Activated CD4-positive, alpha-beta memory T cell treated with anti-CD3 and anti-CD28 coated beads for 36 hours (primary cell): ENCODE results near the gene CLIP3. TPM values are rescaled to one million over a fixed set of nuclear protein-coding genes. Genes with fewer than 3 reads are reported as not detected.
"Not testable (repeated sequence)": the region's sequence is repeated elsewhere in the genome, so short reads cannot be mapped to it uniquely, and the experiment has no call there.

ENCODE experiments used
- CTCF ChIA-PET: fragments of 350-600 bp; sonication (Branson Sonifier 250); formaldehyde crosslinking; loops from one replicate; lab custom pipeline; 2021; ENCODE audit warnings: antibody characterized with exemption, inconsistent platforms; lab: Charles Lee
- POLR2A ChIA-PET: fragments of 350-600 bp; sonication (Branson Sonifier 250); formaldehyde crosslinking; loops from one replicate; lab custom pipeline; 2021; ENCODE audit warnings: antibody characterized with exemption; lab: Charles Lee
- DNase-seq: peaks from one replicate; pipeline ENCODE4 v3.0.0-alpha.2; 2020
- H3K27ac Mint-ChIP-seq: one replicate; pipeline ENCODE4 v1.8.0; 2021; ENCODE audit warnings: mixed read lengths
- H3K27me3 Mint-ChIP-seq: one replicate; pipeline ENCODE4 v1.8.0; 2021; ENCODE audit warnings: mixed read lengths
- H3K36me3 Mint-ChIP-seq: one replicate; pipeline ENCODE4 v1.8.0; 2021; ENCODE audit warnings: mixed read lengths
- H3K4me1 Mint-ChIP-seq: one replicate; pipeline ENCODE4 v1.8.0; 2021; ENCODE audit warnings: low read depth, mixed read lengths
- H3K4me3 Mint-ChIP-seq: one replicate; pipeline ENCODE4 v1.8.0; 2021; ENCODE audit warnings: mild to moderate bottlenecking, mixed read lengths
- H3K9me3 Mint-ChIP-seq: one replicate; pipeline ENCODE4 v1.8.0; 2021; ENCODE audit warnings: mixed read lengths
- intact Hi-C: fragments of 100-400 bp; cut with micrococcal nuclease; formaldehyde crosslinking; loops from one replicate; pipeline ENCODE4 v1.15.1; 2023
- total RNA-seq, 2 experiments: library from RNA; stranded (reverse); gene quantifications; one replicate each; pipeline ENCODE4 v1.2.3, GENCODE V29; 2021

The CLIP3 gene
- total RNA-seq, 2 experiments from 2014 or later = 0.12 to 0.44 TPM

- POLR2A ChIA-PET = no interaction called here
- no peaks in the 10 kb centered on the region for H3K36me3 Mint-ChIP-seq
- no peak overlapping the region for H3K27ac Mint-ChIP-seq
- no peak overlapping the region for H3K4me3 Mint-ChIP-seq
- CTCF ChIA-PET = no interaction called here
- intact Hi-C loops = no loop called here
- peaks cover 41% of the 10 kb centered on the region for H3K27me3 Mint-ChIP-seq
- no peak for DNase-seq
- peaks cover 3% of the 10 kb centered on the region for H3K4me1 Mint-ChIP-seq
- peaks cover 5% of the 10 kb centered on the region for H3K9me3 Mint-ChIP-seq
These were observed 46.6 kb downstream of the CLIP3 start for GRCh38 chr19:35986111-35986510.

DNA sequence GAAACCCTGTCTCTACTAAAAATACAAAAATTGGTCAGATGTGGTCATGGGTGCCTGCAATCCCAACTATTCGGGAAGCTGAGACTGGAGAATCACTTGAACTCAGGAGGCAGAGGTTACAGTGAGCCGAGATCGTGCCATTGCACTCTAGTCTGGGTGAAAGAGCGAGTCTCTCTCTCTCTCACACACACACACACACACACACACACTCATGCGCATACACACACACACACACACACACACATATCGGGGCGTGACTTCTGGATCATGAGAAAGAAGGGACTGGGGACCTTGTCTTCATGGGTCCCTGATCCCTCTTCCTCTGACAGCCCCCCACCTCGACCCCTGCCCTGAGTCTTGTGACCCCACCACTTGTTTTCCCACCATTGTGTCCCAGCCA is 49.5 kb downstream of the CLIP3 start:
- ChIA-PET CTCF (no interaction called here), POLR2A (no interaction called here)
- Mint-ChIP-seq H3K36me3 (no peaks in the 10 kb centered on the region), H3K4me1 (peaks cover 3% of the 10 kb centered on the region), H3K9me3 (no peaks in the 10 kb centered on the region), H3K27me3 (peaks cover 47% of the 10 kb centered on the region), H3K4me3 (no peak overlapping the region), H3K27ac (no peak overlapping the region)
- no peak for DNase-seq
- intact Hi-C loops = no loop called here

DNA sequence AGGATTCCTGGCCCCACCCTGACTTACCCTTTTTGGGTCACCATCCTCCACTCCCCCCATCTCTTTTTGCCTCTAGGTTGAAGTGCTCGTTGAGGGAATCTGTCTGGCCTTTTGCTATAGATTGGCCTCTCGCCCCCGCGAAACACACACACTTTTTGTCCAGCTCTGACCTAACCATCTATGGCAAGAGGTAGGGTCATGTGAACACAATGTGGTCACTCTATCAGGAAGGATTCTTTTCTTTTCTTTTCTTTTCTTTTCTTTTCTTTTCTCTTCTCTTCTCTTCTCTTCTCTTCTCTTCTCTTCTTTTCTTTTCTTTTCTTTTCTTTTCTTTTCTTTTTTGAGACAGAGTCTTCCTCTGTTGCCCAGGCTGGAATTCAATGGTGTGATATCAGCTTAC is 51.7 kb downstream of the CLIP3 start:
- H3K36me3 Mint-ChIP-seq, H3K4me1 Mint-ChIP-seq, H3K4me3 Mint-ChIP-seq, POLR2A ChIA-PET, CTCF ChIA-PET, H3K9me3 Mint-ChIP-seq, intact Hi-C loops, H3K27ac Mint-ChIP-seq, DNase-seq: not testable (repeated sequence)
- H3K27me3 Mint-ChIP-seq = peaks cover 42% of the 10 kb centered on the region

DNA sequence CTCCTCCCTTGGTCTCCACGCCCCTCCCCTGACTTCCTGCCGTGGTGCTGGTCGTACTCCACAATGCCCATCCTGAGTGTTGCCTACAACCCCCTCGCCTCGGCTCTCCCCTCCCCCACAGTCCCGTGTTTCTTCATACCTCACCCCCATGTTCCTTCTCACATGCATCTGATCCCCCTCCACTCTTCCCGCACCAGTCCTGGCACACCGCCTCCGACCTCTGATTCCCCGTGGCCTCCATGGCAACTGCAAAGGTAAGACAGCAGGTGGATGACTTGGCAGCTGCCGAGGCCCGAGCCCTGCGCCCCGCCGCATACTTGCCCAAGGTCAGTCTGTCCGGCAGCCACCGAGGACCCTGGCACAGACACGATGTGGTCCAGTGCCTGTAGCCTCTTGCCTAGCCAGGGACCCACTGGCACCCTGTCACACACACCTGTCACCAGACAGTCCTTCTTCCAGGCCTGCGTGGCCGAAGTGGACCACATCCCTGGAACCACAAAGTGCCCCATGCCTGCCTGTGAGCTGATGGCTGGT is 53.8 kb downstream of the CLIP3 start:
- Mint-ChIP-seq H3K36me3 (no peaks in the 10 kb centered on the region), H3K4me1 (no peaks in the 10 kb centered on the region), H3K27ac (no peak overlapping the region), H3K9me3 (no peaks in the 10 kb centered on the region), H3K4me3 (no peak overlapping the region), H3K27me3 (peaks cover 28% of the 10 kb centered on the region)
- intact Hi-C loops = no loop called here
- DNase-seq = no peak
- CTCF ChIA-PET = no interaction called here
- POLR2A ChIA-PET = no interaction called here

- no peaks in the 10 kb centered on the region for H3K4me1 Mint-ChIP-seq
- H3K27me3 Mint-ChIP-seq = peaks cover 25% of the 10 kb centered on the region
- H3K27ac Mint-ChIP-seq = no peak overlapping the region
- intact Hi-C loops = no loop called here
- no peak overlapping the region for H3K4me3 Mint-ChIP-seq
- ChIA-PET CTCF (no interaction called here), POLR2A (no interaction called here)
- H3K36me3 Mint-ChIP-seq = no peaks in the 10 kb centered on the region
- no peak for DNase-seq
- no peaks in the 10 kb centered on the region for H3K9me3 Mint-ChIP-seq
These were observed 54.4 kb downstream of the CLIP3 start for GRCh38 chr19:35978271-35978670.

DNA sequence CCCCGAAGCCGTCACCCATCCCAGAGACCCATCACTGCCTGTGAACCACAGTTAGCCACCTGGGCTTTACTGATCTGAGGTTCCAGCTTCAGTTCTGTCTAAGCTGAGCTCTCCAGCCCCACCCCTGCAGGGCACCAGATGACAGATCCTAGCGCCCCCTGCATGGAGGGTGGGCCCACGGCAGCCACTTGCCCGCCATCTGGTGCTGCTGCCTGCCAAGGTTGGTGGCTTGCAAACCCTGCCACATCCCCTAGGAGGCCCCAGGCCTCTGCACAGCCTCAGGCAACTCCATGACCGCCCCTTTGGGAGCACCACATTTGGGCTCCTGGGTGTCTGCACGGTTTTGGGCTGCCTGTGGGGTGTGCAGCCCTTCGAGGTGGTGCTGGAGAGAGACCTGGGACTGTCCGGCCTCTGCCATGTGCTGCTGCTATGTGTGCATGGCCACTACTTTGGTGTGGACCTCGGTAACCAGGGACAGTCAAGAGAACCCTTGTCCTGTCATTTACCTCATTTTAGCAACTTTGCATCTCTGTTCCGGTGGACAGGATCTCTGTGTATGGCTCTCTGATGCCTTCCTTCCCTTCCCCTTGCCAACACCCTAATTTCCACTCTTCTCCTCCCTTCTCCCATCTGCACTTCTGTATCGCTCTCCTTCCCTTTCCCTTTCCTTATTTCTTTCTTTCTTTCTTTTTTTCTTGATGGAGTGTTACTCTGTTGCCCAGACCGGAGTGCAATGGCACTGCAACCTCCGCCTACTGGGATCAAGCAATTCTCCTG is 55.0 kb downstream of the CLIP3 start:
- DNase-seq = peak; percentile 49
- POLR2A ChIA-PET = no interaction called here
- no peak overlapping the region for H3K27ac Mint-ChIP-seq
- intact Hi-C loops = no loop called here
- H3K27me3 Mint-ChIP-seq = peaks cover 20% of the 10 kb centered on the region
- no peaks in the 10 kb centered on the region for H3K4me1 Mint-ChIP-seq
- H3K9me3 Mint-ChIP-seq = no peaks in the 10 kb centered on the region
- CTCF ChIA-PET = no interaction called here
- H3K36me3 Mint-ChIP-seq = no peaks in the 10 kb centered on the region
- no peak overlapping the region for H3K4me3 Mint-ChIP-seq

- no peak for DNase-seq
- Mint-ChIP-seq H3K4me3 (no peak overlapping the region), H3K9me3 (no peaks in the 10 kb centered on the region), H3K27me3 (peaks cover 15% of the 10 kb centered on the region), H3K4me1 (no peaks in the 10 kb centered on the region), H3K27ac (no peak overlapping the region), H3K36me3 (no peaks in the 10 kb centered on the region)
- POLR2A ChIA-PET = no interaction called here
- CTCF ChIA-PET = no interaction called here
- intact Hi-C loops = no loop called here
These were observed 57.0 kb downstream of the CLIP3 start for GRCh38 chr19:35975608-35976214.

GRCh38 chr19:35973487-35973886 is 59.2 kb downstream of the CLIP3 start:
- DNase-seq = no peak
- H3K36me3 Mint-ChIP-seq = no peaks in the 10 kb centered on the region
- intact Hi-C loops = no loop called here
- H3K27me3 Mint-ChIP-seq = peaks cover 6% of the 10 kb centered on the region
- H3K4me1 Mint-ChIP-seq = peaks cover 5% of the 10 kb centered on the region
- ChIA-PET POLR2A (no interaction called here), CTCF (no interaction called here)
- no peak overlapping the region for H3K4me3 Mint-ChIP-seq
- no peaks in the 10 kb centered on the region for H3K9me3 Mint-ChIP-seq
- H3K27ac Mint-ChIP-seq = no peak overlapping the region

DNA sequence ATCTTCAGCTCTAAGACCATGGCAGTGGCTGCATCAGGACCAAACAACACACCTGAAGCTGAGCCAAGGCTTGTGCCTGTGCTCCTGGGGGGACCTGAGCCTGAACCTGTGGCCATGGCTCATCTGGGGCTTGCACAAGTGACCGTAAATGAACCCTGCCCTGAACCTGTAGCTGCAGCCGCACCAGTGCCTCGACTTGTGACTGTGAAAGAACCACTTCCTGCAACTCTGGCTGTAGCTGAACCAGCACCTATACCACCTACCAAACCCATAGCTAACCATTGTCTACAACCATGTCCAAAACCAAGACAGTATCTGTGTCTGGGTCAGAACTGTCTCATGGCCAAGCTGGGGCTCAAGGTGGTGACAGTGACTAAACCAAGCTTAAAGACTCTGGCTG is 65.9 kb downstream of the CLIP3 start:
- Mint-ChIP-seq H3K4me3 (no peak overlapping the region), H3K27ac (no peak overlapping the region), H3K27me3 (peaks cover 3% of the 10 kb centered on the region), H3K9me3 (no peaks in the 10 kb centered on the region), H3K36me3 (no peaks in the 10 kb centered on the region), H3K4me1 (peaks cover 5% of the 10 kb centered on the region)
- ChIA-PET CTCF (no interaction called here), POLR2A (no interaction called here)
- intact Hi-C loops = no loop called here
- DNase-seq = no peak

Other genes starting within 250 kb of the CLIP3 start
- gene PRODH2, start 220.0 kb downstream of the CLIP3 start, total RNA-seq = not detected
- gene NPHS1, start 180.4 kb downstream of the CLIP3 start, total RNA-seq = not detected
- under 1 TPM; 0.78 to 0.92 TPM for gene KIRREL2, start 176.0 kb downstream of the CLIP3 start, total RNA-seq
- gene APLP1, start 164.3 kb downstream of the CLIP3 start, total RNA-seq = 1 to 10 TPM; 1.2 to 2.6 TPM
- gene NFKBID, start 132.3 kb downstream of the CLIP3 start, total RNA-seq = 10 to 100 TPM; 66.7 to 70.9 TPM
- gene HCST, start 130.3 kb downstream of the CLIP3 start, total RNA-seq = 10 to 100 TPM; 50.7 to 52.9 TPM
- not detected for gene TYROBP, start 124.6 kb downstream of the CLIP3 start, total RNA-seq
- gene LRFN3, start 96.5 kb downstream of the CLIP3 start, total RNA-seq = 1 to 10 TPM; 8.7 to 9.1 TPM
- gene SDHAF1, start 37.7 kb downstream of the CLIP3 start, total RNA-seq = 10 to 100 TPM; 15.8 to 18.9 TPM
- gene SYNE4, start 24.1 kb downstream of the CLIP3 start, total RNA-seq = 1 to 10 TPM; 2.0 to 2.9 TPM
- gene ALKBH6, start 18.7 kb downstream of the CLIP3 start, total RNA-seq = 10 to 100 TPM; 40.9 to 44.7 TPM
- gene THAP8, start 21.4 kb upstream of the CLIP3 start, total RNA-seq = 1 to 10 TPM; 2.1 to 2.2 TPM
- gene WDR62, start 22.0 kb upstream of the CLIP3 start, total RNA-seq = 10 to 100 TPM; 16.8 to 17.7 TPM
- not detected for gene OVOL3, start 78.3 kb upstream of the CLIP3 start, total RNA-seq
- 10 to 100 TPM; 84.1 to 84.8 TPM for gene POLR2I, start 82.0 kb upstream of the CLIP3 start, total RNA-seq
- 100 to 1,000 TPM; 134 to 137 TPM for gene TBCB, start 82.6 kb upstream of the CLIP3 start, total RNA-seq
- gene CAPNS1, start 107.2 kb upstream of the CLIP3 start, total RNA-seq = 100 to 1,000 TPM; 430 to 447 TPM
- gene COX7A1, start 119.6 kb upstream of the CLIP3 start, total RNA-seq = not detected
- 1 to 10 TPM; 2.2 to 2.3 TPM for gene ZNF565, start 181.8 kb upstream of the CLIP3 start, total RNA-seq
- 10 to 100 TPM; 82.5 to 86.5 TPM for gene ZNF146, start 182.2 kb upstream of the CLIP3 start, total RNA-seq